ENCODE data around the gene ITGAD.

The ITGAD gene

DNA sequence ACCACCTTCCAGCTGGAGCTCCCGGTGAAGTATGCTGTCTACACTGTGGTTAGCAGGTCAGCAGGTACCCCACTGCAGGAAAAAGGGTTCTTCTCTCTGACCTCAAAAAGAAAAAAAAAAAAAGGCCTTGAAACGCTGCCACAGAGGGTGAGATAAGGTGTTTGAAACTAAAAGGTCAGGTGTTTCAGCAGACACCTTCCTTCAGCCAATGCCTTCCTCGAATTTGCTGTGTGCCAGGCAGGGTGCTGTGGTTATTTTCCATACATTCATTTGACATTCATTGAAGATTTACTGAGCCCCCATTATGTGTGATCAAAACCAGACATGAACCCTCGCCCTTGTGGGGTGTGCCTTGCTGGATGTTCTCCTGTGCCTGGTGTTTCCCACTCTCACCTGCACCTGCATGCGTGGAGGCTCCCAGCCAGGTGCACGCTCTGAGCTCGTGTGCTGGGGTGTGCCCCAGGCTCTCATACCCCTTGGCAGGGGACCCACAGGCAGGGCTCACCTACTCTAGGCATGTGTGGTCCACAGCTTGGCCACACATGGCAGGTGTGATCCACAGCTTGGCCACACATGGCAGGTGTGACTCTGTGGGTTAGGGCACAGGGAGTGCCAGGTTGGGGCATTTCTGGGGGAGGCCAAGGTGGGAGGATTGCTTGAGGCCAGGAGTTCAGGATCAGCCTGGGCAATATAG, 15.8 kb upstream of the ITGAD start:
- ATAC-seq, result no peak
- TF ChIP-seq, protein P1, sequence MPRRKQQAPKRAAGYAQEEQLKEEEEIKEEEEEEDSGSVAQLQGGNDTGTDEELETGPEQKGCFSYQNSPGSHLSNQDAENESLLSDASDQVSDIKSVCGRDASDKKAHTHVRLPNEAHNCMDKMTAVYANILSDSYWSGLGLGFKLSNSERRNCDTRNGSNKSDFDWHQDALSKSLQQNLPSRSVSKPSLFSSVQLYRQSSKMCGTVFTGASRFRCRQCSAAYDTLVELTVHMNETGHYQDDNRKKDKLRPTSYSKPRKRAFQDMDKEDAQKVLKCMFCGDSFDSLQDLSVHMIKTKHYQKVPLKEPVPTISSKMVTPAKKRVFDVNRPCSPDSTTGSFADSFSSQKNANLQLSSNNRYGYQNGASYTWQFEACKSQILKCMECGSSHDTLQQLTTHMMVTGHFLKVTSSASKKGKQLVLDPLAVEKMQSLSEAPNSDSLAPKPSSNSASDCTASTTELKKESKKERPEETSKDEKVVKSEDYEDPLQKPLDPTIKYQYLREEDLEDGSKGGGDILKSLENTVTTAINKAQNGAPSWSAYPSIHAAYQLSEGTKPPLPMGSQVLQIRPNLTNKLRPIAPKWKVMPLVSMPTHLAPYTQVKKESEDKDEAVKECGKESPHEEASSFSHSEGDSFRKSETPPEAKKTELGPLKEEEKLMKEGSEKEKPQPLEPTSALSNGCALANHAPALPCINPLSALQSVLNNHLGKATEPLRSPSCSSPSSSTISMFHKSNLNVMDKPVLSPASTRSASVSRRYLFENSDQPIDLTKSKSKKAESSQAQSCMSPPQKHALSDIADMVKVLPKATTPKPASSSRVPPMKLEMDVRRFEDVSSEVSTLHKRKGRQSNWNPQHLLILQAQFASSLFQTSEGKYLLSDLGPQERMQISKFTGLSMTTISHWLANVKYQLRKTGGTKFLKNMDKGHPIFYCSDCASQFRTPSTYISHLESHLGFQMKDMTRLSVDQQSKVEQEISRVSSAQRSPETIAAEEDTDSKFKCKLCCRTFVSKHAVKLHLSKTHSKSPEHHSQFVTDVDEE (CRISPR knock-in tag; IDR thresholded peaks at IDR 0.05), result no peak
- TF ChIP-seq PPARA (CRISPR knock-in tag; IDR thresholded peaks at IDR 0.05; ENCODE audit: borderline replicate concordance), result no peak
- TF ChIP-seq, protein P2, sequence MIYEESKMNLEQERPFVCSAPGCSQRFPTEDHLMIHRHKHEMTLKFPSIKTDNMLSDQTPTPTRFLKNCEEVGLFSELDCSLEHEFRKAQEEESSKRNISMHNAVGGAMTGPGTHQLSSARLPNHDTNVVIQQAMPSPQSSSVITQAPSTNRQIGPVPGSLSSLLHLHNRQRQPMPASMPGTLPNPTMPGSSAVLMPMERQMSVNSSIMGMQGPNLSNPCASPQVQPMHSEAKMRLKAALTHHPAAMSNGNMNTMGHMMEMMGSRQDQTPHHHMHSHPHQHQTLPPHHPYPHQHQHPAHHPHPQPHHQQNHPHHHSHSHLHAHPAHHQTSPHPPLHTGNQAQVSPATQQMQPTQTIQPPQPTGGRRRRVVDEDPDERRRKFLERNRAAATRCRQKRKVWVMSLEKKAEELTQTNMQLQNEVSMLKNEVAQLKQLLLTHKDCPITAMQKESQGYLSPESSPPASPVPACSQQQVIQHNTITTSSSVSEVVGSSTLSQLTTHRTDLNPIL (CRISPR knock-in tag; IDR thresholded peaks at IDR 0.05; ENCODE audit: low read depth), result no peak

DNA sequence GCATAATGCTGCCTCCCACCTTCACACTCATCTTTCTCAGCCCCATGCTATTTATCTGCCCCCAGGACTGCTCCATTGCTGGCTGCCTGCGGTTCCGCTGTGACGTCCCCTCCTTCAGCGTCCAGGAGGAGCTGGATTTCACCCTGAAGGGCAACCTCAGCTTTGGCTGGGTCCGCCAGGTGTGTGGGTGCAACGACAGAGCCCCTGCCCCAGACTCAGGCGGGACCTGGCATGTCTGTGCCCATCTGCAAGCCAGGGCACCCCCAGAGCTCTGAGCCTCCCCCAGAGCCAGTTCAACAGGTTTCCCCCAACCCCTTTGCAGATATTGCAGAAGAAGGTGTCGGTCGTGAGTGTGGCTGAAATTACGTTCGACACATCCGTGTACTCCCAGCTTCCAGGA, 12.9 kb upstream of the ITGAD start:
- TF ChIP-seq PPARA (CRISPR knock-in tag; IDR thresholded peaks at IDR 0.05; ENCODE audit: borderline replicate concordance) (no peak), ZFP30 (CRISPR knock-in tag; IDR thresholded peaks at IDR 0.05) (no peak), RARB (CRISPR knock-in tag; IDR thresholded peaks at IDR 0.05) (no peak), GLIS3 (CRISPR knock-in tag; IDR thresholded peaks at IDR 0.05) (no peak), BACH2 (CRISPR knock-in tag; IDR thresholded peaks at IDR 0.05; ENCODE audit: borderline replicate concordance) (no peak), ZNF70 (CRISPR knock-in tag; IDR thresholded peaks at IDR 0.05) (no peak), SNAI2 (CRISPR knock-in tag; IDR thresholded peaks at IDR 0.05) (no peak), ZNF565 (CRISPR knock-in tag; conservative IDR thresholded peaks at IDR 0.05; ENCODE audit: low read depth) (no peak), ARNTL (CRISPR knock-in tag; IDR thresholded peaks at IDR 0.05; ENCODE audit: borderline replicate concordance, low read depth) (no peak), ZC3H10 (CRISPR knock-in tag; IDR thresholded peaks at IDR 0.05) (no peak), CSDC2 (CRISPR knock-in tag; IDR thresholded peaks at IDR 0.05) (no peak), ESRRG (CRISPR knock-in tag; IDR thresholded peaks at IDR 0.05) (no peak), TCF4 (CRISPR knock-in tag; IDR thresholded peaks at IDR 0.05; ENCODE audit: borderline replicate concordance) (no peak), ISL1 (CRISPR knock-in tag; IDR thresholded peaks at IDR 0.05) (no peak)
- TF ChIP-seq, protein P3, sequence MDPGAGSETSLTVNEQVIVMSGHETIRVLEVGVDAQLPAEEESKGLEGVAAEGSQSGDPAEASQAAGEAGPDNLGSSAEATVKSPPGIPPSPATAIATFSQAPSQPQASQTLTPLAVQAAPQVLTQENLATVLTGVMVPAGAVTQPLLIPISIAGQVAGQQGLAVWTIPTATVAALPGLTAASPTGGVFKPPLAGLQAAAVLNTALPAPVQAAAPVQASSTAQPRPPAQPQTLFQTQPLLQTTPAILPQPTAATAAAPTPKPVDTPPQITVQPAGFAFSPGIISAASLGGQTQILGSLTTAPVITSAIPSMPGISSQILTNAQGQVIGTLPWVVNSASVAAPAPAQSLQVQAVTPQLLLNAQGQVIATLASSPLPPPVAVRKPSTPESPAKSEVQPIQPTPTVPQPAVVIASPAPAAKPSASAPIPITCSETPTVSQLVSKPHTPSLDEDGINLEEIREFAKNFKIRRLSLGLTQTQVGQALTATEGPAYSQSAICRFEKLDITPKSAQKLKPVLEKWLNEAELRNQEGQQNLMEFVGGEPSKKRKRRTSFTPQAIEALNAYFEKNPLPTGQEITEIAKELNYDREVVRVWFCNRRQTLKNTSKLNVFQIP (CRISPR knock-in tag; IDR thresholded peaks at IDR 0.05; ENCODE audit: borderline replicate concordance, low read depth), result no peak
- TF ChIP-seq, protein P1 (CRISPR knock-in tag; IDR thresholded peaks at IDR 0.05), result no peak
- no peak for ATAC-seq

DNA sequence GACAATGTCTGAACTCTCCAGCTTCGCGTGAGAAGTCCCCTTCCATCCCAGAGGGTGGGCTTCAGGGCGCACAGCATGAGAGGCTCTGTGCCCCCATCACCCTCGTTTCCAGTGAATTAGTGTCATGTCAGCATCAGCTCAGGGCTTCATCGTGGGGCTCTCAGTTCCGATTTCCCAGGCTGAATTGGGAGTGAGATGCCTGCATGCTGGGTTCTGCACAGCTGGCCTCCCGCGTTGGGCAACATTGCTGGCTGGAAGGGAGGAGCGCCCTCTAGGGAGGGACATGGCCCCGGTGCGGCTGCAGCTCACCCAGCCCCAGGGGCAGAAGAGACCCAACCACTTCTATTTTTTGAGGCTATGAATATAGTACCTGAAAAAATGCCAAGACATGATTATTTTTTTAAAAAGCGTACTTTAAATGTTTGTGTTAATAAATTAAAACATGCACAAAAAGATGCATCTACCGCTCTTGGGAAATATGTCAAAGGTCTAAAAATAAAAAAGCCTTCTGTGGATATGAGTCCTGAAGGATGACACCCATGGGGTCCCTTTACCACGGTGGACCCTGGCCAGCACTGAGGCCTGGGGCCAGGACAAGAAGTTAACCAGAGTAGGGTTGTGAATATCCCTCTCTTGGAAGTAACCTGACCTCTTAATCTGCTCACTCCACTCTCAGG, 10.5 kb upstream of the ITGAD start:
- no peak for TF ChIP-seq TOX (CRISPR knock-in tag; IDR thresholded peaks at IDR 0.05; ENCODE audit: borderline replicate concordance)
- TF ChIP-seq, protein P3 (CRISPR knock-in tag; IDR thresholded peaks at IDR 0.05; ENCODE audit: borderline replicate concordance, low read depth), result no peak
- TF ChIP-seq, protein P2 (CRISPR knock-in tag; IDR thresholded peaks at IDR 0.05; ENCODE audit: low read depth), result no peak
- ATAC-seq, result peak; percentile 91
